ENCODE results near the gene KRTAP10-8.
"Not testable (repeated sequence)": the region's sequence is repeated elsewhere in the genome, so short reads cannot be mapped to it uniquely, and the experiment has no call there.

KRTAP10-8 gene, protein sequence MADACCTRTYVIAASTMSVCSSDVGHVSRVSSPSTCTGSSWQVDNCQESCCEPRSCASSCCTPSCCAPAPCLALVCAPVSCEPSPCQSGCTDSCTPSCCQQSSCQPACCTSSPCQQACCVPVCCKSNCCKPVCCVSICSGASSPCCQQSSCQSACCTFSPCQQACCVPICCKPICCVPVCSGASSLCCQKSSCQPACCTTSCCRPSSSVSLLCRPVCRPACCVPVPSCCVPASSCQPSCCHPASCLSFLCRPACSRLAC

DNA sequence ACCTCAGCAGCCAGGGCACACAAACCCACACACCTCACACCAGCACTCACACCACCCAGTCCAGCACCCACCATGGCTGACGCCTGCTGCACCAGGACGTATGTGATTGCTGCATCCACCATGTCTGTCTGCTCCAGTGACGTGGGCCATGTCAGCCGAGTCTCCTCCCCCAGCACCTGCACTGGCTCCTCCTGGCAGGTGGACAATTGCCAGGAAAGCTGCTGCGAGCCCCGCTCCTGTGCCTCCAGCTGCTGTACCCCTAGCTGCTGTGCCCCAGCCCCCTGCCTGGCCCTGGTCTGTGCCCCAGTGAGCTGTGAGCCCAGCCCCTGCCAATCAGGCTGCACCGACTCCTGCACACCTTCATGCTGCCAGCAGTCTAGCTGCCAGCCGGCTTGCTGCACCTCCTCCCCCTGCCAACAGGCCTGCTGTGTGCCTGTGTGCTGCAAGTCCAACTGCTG lies at the start of gene KRTAP10-8:
TSS of gene KRTAP10-8 (plus strand) at position 51 of the 458 bp plus-strand sequence. CDS start at position 73, 22 bp downstream.
- peak in 1 of 2 experiments; percentile 13 for DNase-seq

DNA sequence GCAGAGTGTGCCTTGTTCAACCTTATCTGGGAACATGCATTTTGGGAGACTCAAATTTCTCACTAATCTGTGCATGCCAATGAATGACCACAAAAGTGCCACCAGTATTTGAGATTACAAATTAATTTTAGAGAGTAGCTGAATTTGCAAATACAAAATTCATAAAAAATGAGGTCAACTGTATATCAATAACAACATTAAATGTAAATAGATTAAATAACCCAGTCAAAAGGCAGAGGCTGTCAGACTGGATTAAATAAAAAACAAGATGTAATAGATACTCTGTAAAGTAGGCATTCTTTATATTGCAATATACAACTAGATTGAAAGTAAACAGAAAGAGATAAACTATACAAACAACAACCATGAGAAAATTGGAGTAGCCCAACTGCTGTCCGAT lies 47.8 kb upstream of the KRTAP10-8 start:
- DNase-seq, result no peak

DNA sequence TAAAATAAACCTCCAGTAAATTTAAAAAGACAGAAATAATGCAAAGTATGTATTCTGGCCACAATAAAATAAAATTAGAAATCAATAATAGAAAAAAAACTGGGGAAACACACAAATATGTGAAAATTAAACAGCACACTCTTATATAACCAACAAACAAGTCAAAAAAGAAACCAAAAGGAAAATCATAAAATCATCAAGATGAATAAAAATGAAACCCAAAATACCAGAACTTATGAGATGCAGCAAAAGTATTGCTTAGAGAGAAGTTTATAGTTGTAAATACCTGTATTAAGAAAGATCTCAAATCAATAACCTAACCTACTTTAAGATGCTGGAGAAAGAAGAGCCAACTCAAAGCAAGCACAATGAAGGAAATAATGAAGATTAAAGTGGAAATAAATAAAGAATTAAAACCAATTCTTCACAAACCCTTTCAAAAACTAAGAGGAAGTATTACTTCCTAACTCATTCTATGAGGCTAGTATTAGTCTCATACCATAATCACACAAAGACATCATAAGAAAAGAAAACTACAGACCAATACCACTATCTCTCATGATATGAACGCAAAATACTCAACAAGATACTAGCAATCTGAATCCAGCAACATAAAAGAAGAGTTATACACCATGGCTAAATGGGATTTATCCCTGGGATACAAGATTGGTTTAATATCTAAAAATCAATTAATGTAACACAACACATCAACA lies 46.8 kb upstream of the KRTAP10-8 start:
- DNase-seq, result no peak

DNA sequence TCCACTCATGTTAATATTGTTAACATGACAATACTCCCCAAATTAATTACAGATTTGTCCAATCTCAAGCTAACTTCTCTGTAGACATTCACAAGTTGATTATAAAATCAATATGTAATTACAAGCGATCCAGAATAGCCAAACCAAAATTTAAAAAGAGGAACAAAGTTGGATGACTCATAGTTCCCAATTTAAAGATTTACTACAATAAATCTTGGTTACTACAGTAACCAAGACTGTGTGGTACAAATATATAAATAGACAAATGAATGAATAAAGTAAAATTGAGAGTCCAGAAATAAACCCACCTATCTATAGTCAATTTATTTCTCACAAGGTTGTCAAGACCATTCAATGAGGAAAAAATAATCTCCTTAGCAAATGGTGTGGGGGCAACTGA lies 45.5 kb upstream of the KRTAP10-8 start:
- DNase-seq, result no peak

DNA sequence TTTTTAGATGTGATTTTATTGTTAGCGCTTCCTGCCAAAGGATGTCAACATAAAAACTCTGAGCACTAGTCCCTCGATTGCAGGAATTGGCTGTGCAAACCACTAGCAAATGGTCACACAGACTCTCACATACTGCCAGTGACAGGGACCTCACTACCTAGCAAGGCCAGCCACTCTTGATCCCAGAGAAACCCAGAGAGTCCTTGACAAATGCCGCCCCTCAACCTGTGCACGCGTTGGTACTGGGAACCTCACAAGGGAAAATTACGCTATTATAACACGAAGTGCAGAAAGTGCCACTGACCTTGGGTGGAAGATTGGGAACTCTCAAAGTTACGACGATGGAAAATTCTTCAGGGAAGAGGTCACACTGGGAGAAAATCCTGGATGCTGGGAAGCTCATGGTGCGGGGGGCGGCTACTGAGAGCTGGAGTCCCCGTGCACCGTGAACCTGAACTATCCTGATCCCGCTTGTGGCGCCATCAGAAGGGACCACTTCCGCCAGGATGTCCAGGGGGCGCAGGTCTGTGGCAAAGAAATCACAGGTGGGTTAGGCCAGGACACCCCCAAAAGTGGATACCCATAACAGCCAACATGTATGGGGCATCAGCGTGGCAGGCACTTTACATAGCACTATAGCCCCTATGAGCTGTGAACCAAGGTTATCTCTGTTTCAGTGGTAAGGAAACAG lies 44.3 kb upstream of the KRTAP10-8 start:
- no peak for DNase-seq

DNA sequence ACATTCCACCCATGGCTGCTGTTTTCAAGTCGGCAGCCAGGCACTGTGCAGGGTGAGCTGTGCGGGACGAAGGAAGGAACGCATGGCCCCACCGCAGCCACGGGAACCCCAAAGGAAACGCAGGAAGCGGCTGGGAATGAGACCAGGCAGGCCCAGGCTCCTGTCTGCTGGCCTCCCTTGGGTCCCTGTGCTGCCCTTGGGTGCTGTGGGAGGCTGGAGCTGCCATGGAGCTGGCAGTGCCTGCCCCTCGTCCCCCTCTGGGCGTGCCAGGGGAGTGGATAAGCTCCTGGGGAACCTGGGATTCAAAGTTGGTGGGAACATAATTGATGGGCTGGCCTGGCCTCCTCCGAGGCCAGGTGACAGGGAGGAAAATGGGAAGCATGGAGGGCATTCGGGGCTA lies 43.6 kb upstream of the KRTAP10-8 start:
- DNase-seq, result no peak

DNA sequence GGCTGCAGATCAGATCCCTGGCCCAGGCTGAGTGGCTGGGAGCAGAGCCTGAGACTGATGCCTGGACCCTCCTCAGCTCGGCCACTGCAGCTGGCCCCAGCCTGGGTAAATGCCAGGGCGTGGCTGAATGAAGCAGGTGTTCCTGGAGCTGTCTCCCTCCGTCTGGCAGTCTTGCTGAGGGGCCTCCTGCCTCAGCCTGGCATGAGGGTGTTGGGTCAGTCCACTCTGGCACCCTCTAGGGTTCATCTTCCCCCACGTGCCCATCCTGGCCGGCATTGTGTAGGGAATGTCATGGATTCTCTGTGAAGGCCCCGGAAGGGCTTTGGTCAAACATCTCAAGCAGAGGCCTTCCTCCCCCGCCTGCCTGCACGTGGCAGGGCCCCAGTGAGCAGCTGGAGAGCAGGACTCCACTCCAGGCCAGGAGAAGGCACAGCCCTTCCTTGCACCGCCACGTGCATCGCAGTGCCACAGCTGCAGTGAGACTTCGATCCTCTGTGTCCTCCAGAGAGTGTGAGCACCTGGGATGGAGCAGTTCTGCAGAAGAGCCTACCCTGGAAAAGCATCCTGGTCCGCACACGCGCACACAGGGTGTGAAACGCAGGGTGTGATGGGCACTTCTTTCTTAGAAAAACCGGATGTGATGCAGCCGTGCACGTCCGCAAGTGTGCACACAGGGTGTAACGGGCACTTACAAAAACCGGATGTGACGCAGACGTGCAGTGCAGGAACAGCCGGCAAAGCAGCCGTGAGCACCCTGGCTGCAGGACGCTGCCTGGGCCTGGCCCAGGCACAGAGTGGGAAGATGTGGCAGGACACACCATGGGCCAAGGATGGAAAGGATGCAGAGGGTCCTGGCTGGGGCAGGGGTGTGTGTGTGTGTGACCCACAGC lies 43.0 kb upstream of the KRTAP10-8 start:
- peak; percentile 98 to 99 for DNase-seq

DNA sequence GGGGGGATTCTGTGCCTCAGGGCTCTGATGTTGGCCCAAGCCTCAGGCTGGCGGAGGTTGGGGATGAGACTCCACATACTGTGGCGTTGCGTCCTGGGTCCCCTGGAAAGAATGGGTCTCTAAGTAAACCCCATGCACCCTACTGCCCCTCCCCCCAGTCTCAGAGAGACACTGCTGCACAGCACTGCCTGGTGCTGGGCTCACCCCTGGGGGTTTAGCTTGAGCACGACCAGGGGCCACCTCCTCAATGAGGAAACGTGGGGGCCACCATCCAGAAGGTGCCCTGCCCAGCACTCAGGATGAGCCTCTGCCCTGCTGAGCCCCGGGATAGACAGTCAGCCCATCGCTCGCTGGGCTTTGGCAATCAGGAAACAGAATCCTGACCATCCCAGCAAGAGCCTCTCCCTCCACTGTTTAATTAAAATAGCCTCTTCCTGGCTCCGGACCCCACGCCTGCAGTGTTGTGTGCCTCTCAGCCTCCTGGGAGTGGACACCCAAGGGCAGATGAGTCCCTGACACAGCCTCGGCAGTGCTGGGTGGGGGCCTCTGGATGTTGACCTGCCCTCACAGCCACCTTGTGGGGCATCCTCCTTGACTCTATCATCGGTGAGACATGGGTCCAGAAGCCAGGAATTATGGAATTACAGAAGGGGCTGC lies 41.9 kb upstream of the KRTAP10-8 start:
- no peak for DNase-seq

DNA sequence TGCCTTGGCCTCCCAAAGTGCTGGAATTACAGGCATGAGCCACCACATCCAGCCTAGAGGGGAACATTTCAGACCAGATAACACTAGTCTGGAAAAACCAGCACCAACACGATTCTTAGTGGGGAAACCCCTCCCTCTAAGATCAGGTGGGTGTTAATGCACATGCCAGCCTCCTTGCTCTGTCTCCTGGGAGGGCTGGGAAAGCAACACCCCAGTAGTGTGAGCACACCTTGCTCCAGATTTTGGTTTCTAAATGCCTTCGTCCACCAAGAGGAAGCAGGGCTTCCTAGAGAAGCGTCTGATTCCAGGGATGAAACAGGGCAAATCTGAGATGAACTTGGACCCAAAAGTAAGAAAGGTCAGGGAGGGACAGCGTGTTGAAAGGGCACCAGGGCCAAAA lies 40.6 kb upstream of the KRTAP10-8 start:
- no peak for DNase-seq

DNA sequence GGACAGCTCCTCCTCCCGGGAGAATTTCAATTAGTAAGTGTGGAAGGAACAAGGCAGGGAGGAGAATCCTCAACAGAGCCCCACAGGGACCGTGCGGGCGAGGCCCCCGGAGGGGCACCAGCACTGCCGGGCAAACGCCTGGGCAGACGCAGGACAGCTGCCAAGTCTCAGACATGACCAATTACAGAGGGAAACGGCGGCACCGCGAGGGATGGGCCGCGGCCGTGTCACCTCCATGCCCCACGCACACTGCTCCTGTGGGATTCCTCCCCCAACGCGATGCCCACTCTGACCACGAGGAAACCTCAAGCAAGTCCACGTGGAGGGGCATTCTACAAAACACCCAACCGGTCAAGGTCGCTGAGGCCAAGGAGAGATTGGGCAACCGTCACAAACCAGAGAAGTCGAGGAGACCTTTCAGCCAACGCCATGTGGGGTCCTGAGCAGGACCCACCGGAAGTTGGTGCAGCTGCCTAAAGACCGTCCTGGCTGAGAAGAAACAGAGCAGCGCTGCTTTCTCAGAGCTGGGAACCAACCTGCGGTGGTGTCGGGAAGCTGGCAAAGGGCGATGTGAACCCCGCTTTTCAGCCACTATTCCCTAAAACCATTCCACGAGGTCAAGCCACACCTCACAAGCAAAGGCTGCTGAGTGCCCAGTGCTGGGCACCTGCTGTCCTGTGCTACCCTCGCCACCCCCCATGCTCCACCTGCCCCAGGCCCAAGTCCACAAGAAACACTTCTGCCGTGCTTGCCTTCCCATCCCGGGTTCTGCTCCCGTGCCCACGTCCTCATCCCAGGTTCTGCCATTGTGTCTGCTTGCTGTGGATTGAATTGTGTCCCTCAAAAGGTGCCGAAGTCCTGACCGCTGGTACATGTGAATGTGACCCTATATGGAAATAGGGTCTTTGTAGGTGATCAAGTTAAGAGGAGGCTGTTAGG lies 39.8 kb upstream of the KRTAP10-8 start:
- no peak for DNase-seq

DNA sequence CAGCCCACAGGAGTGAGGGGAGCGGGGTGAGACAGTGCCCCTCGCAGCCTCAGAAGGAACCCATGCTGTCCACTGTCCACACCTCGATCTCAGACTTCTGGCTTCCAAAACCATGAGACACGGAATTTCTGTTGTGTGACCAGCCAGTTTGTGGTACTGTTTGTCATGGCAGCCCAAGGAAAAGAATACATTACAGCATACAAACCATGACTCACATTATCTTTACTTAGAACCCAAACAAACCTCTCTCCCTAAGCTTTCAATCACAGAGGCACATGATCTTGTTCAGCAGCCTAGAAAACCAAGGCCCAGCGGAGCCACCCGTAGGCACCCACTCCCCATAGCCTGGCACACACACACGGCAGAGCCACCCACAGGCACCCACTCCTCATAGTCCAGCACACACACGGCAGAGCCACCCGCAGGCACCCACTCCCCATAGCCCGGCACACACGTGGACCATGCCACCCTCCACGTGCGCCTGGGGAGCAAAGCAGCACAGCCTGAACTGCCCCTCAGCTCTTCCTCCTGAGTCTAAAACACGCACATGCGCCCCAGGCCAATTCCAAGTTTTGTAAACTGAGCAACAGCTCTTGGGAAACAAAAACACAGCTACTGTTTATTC lies 38.8 kb upstream of the KRTAP10-8 start:
- DNase-seq, result no peak

DNA sequence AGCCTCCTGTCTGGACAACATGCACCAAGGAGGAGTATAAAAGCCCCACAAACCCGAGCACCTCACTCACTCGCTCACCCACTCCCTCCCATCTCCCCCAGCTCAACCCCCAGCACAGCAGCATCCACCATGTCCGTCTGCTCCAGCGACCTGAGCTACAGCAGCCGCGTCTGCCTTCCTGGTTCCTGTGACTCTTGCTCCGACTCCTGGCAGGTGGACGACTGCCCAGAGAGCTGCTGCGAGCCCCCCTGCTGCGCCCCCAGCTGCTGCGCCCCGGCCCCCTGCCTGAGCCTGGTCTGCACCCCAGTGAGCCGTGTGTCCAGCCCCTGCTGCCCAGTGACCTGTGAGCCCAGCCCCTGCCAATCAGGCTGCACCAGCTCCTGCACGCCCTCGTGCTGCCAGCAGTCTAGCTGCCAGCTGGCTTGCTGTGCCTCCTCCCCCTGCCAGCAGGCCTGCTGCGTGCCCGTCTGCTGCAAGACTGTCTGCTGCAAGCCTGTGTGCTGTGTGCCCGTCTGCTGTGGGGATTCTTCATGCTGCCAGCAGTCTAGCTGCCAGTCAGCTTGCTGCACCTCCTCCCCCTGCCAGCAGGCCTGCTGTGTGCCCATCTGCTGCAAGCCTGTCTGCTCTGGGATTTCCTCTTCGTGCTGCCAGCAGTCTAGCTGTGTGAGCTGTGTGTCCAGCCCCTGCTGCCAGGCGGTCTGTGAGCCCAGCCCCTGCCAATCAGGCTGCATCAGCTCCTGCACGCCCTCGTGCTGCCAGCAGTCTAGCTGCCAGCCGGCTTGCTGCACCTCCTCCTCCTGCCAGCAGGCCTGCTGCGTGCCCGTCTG lies 38.0 kb upstream of the KRTAP10-8 start, which contains the start of gene KRTAP10-4:
TSS of gene KRTAP10-4 (plus strand) at position 100 of the 827 bp plus-strand sequence. CDS start at position 130, 30 bp downstream.
- DNase-seq, result not testable (repeated sequence)

DNA sequence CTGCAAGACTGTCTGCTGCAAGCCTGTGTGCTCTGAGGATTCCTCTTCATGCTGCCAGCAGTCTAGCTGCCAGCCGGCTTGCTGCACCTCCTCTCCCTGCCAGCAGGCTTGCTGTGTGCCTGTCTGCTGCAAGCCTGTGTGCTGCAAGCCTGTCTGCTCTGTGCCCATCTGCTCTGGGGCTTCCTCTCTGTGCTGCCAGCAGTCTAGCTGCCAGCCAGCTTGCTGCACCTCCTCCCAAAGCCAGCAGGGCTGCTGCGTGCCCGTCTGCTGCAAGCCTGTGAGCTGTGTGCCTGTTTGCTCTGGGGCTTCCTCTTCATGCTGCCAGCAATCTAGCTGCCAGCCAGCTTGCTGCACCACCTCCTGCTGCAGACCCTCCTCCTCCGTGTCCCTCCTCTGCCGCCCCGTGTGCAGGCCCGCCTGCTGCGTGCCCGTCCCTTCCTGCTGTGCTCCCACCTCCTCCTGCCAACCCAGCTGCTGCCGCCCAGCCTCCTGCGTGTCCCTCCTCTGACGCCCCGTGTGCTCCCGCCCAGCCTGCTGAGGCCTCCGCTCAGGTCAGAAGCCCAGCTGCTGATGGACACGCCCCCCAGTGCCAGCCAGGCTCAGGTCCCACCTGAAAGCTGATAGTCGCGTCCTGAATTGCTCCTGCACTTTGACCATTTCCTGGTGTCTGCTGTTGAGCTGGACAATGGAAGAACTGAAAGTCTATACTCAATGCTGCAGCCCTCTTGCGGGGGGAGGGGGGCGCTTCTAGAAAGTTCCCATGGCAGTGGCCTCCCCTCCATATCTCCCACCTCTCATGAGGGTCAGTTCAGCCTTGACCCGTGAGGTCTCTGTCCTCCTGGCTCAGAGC lies 37.2 kb upstream of the KRTAP10-8 start:
- DNase-seq, result peak; percentile 53 to 72

DNA sequence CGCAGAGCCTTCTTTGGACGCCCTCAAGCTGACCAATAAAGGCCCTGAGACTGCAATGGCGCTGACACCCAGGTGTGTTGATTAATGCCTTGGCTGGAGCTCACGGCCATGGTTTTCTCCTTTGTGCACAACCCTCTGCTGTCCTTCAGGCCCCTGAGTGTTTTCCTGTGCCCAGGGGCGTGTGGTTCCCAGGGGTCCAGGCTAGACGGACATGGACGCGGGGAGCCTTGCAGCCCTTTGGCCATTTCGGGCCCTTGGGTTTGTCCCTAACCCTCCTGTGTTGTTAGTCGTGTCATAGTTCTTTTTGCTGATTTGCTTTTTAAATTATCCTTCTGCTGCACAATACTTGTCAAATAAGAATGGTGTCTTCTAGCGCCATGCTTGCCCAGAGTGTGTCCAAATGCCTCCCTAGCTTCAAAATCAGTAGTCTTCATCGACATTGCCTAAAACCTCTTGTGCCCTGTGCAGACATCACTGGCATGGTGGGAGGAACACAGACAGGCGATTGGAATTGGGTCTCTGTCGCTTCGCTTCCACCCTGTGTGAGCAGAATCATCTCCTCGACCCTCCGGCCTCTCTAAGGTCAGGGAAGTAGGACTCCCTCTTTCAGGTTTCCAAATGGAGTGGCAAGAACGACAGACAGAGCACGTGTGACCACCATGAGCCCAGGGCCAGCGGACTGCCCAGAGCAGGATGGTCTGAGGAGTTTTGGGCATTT lies 36.4 kb upstream of the KRTAP10-8 start:
- DNase-seq, result no peak

DNA sequence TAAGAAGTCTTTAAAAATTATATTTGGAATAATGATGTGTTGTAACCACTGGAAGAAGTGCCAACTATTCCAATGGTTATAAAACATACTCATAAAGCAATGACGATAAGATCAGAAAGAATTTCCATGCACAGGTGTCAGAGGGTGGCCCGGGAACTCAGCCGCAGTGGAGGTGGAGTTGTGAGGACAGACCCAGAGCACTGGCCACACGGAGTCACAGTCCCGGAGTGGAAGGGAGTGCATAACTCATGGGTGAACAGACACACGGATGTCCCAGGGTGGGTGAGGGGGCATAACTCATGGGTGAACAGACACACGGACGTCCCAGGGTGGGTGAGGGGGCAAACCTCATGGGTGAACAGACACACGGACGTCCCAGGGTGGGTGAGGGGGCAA lies 35.9 kb upstream of the KRTAP10-8 start:
- no peak for DNase-seq

DNA sequence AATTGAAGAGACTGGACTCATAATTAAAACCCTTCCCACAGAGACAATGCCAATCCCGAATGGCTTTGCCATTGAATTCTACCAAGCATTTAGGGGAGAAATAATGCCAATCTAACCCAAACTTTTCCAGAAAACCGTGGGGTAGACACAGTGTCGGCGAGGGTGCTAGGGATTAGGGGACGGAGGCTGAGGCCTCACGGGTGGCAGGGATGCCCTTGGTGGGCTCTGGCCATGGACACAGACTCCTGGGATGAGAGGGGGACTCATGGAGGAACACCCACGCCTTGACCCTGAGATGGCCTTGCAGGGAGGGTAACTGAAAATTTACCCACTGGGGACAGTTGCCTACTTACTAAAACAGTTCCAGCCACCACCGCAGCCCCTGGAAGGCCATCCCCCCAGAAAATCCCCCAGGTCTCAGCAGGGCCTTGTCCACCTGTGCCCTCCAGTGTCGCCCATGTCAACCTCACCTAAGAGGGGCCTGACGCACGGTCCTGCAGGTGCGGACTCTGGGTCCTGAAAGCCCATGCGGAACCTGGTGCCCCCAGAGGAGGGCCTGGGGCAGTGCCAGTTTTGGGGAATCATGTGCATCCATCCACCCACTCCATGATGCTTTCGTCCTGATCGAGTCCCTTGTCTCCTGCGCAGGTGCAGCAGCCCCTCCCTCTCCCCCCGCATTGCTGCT lies 33.4 kb upstream of the KRTAP10-8 start:
- no peak for DNase-seq

Data from SHP77 (cell line).